HG02840 (cell line): ENCODE results near the gene FSTL3.

Source experiments
- ATAC-seq: cut with Tn5 transposase; IDR thresholded peaks from one replicate; pipeline ENCODE4 v1.9.1; 2021; ENCODE audit warnings: mild to moderate bottlenecking, moderate library complexity, moderate number of reproducible peaks; ENCODE audit not compliant: unreplicated experiment, low FRiP score

Gene FSTL3

DNA sequence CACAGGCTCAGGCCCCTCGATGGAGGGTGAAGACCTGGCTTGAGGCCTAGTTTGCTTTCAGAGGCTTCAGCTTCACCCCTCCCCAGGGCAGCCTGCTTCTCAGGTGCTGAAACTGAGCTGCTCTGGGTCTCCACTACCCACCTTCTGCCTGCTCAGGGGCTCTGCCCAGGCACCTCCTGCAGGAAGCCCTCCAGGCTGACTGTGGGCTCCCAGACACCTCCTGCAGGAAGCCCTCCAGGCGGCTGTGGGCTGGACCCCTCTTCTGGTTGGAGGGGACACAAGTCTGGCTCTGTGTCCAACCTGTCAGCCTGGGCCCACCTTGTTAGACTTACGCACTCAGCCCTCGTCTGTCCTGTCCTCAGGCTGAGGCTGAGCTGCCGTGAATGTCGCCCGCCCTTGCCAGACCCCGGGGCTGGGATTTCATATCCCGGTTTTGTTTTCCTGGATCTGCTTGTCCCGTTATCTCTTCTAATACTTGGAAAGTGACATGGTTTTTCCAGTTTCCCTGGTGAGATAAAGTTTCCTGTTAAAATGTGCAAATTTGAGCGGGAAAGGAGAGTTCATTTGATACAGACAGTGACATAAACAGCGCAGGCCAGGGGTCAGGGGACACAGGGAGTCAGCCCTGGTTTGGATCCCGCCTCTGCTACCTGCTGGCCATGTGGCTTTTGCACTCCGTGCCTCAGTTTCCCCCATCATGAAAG is 53.9 kb downstream of the FSTL3 start:
- no peak for ATAC-seq

GRCh38 chr19:731000-731399 is 54.8 kb downstream of the FSTL3 start:
- no peak for ATAC-seq

DNA sequence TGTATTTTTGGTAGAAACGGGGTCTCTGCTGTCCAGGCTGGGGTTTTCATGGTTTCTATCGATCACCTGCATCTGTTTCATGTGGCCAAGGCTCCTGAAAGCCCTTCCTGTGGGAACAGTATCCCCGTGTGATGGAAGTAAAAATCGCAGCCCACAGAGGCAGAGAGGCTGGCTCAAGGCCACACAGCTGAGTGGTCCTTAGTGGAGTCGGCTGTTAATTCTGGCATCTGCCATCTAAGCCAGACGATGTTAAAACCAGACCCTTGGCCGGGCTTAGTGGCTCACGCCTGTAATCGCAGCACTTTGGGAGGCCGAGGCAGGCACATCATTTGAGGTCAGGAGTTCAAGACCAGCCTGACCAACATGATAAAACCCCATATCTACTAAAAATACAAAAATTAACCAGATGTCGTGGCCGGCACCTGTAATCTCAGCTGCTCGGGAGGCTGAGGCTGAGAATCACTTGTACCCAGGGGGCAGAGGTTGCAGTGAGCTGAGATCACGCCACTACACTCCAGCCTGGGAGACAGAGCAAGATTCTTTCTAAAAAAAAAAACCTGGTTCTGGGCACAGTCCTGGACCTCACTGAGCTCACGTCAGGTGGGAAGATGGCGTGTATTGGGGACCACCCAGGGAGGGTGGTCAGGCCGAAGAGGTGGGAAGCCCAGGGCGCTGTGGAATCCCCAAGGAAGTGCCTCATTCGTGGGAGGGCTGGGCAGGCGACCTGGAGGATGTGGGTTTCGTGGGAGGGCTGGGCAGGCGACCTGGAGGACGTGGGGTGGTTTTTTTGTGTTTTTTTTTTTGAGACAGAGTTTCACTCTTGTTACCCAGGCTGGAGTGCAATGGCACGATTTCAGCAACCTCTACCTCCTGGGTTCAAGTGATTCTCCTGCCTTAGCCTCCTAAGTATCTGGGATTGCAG is 56.2 kb downstream of the FSTL3 start:
- ATAC-seq = no peak
